Keratinocyte (primary cell): Measurements from ENCODE around the gene PDE9A. TPM values are rescaled to one million over a fixed set of nuclear protein-coding genes. Genes with fewer than 3 reads are reported as not detected.

ENCODE experiments used
- DNase-seq: peaks from one replicate; pipeline ENCODE4 v3.0.0-alpha.2; 2011; ENCODE audit warnings: low read depth, missing footprints, low spot score
- FAIRE-seq: peaks from 2 replicates; lab custom pipeline; 2011; peaks lifted over from hg19 to GRCh38; lab: Jason Lieb, UNC
- H2AFZ ChIP-seq: 2 replicates; pipeline ENCODE4 v1.6.0; 2012; ENCODE audit warnings: low read length, control low read depth, inconsistent platforms; ENCODE audit not compliant: control insufficient read depth
- H3K27ac ChIP-seq: 2 replicates; pipeline ENCODE4 v1.5.1; 2011; ENCODE audit warnings: low read length; ENCODE audit not compliant: control insufficient read depth, insufficient read depth
- H3K27me3 ChIP-seq: 3 replicates; pipeline ENCODE4 v1.6.0; 2011; ENCODE audit warnings: low read length; ENCODE audit not compliant: control insufficient read depth, insufficient read depth; ENCODE audit errors: extremely low read depth
- H3K36me3 ChIP-seq, 2 experiments: 2 replicates in 1 of 2; 3 replicates in 1 of 2; pipeline ENCODE4 v1.5.1; 2011; ENCODE audit warnings: low read length in 2 of 2, mild to moderate bottlenecking in 1 of 2; ENCODE audit not compliant: control insufficient read depth in 2 of 2, insufficient read depth in 2 of 2; ENCODE audit errors: extremely low read depth in 1 of 2
- H3K4me1 ChIP-seq: 3 replicates; pipeline ENCODE4 v1.5.1; 2011; ENCODE audit warnings: low read length; ENCODE audit not compliant: control insufficient read depth, insufficient read depth; ENCODE audit errors: extremely low read depth
- H3K4me2 ChIP-seq: 3 replicates; pipeline ENCODE4 v1.6.0; 2011; ENCODE audit warnings: low read depth, low read length; ENCODE audit not compliant: control insufficient read depth, insufficient read depth; ENCODE audit errors: extremely low read depth
- H3K4me3 ChIP-seq, 3 experiments: fragments of 200-600 bp in 1 of 3; sonication (generic) in 1 of 3; 2 replicates in 2 of 3; 3 replicates in 1 of 3; pipeline ENCODE4 v1.5.1; 2011 to 2016; ENCODE audit warnings: low read length in 3 of 3, mild to moderate bottlenecking in 3 of 3, control low read depth in 2 of 3, inconsistent platforms in 1 of 3, low read depth in 1 of 3, mixed read lengths in 1 of 3, mixed run types in 1 of 3, moderate library complexity in 1 of 3; ENCODE audit not compliant: control insufficient read depth in 2 of 3, insufficient read depth in 2 of 3; ENCODE audit errors: extremely low read depth in 1 of 3
- H3K79me2 ChIP-seq: 2 replicates; pipeline ENCODE4 v1.6.0; 2012; ENCODE audit warnings: low read length; ENCODE audit not compliant: control insufficient read depth, insufficient read depth
- H3K9ac ChIP-seq: 3 replicates; pipeline ENCODE4 v1.6.0; 2011; ENCODE audit warnings: low read length; ENCODE audit not compliant: control insufficient read depth, insufficient read depth; ENCODE audit errors: extremely low read depth
- H3K9me1 ChIP-seq: 3 replicates; pipeline ENCODE4 v1.6.0; 2011; ENCODE audit warnings: low read length; ENCODE audit not compliant: control insufficient read depth, insufficient read depth; ENCODE audit errors: extremely low read depth
- H3K9me3 ChIP-seq: 2 replicates; pipeline ENCODE4 v1.5.1; 2012; ENCODE audit warnings: low read depth, low read length; ENCODE audit not compliant: control insufficient read depth
- H4K20me1 ChIP-seq: 3 replicates; pipeline ENCODE4 v1.6.0; 2011; ENCODE audit warnings: low read length; ENCODE audit not compliant: control insufficient read depth, insufficient read depth; ENCODE audit errors: extremely low read depth
- EZH2 ChIP-seq: IDR thresholded peaks from one replicate; pipeline ENCODE4 v1.6.1; 2012; ENCODE audit warnings: inconsistent platforms, mild to moderate bottlenecking, low read length, moderate library complexity
- dilution Hi-C: fragments of 300-500 bp; cut with MboI; formaldehyde crosslinking; loops from one replicate; pipeline ENCODE4 v1.7.0; 2020; ENCODE audit warnings: low sequenced_read_pairs; ENCODE audit not compliant: extremely low pct_ligation_motif_present
- polyA plus RNA-seq, 5 experiments: library from polyadenylated mRNA; depleted of rRNA in 3 of 5; stranded (reverse) in 3 of 5; stranded (forward) in 1 of 5; unstranded in 1 of 5; fragments of >200 nt; gene quantifications; 1 replicate in 1 of 5; 2 replicates in 3 of 5; 3 replicates in 1 of 5; pipeline versions ENCODE4 v1.2.1 to v1.2.3, GENCODE V29; 2011 to 2012; ENCODE audit warnings: missing spikeins in 2 of 5, low read depth in 1 of 5, low replicate concordance in 1 of 5
- TF ChIP-seq, protein P1 (sequence below), 3 experiments: IDR thresholded peaks in 1 of 3; conservative IDR thresholded peaks in 1 of 3; optimal IDR thresholded peaks in 1 of 3; 2 replicates in 2 of 3; 3 replicates in 1 of 3; pipeline versions ENCODE3 to v1.5.1; 2011; ENCODE audit warnings: low read length in 3 of 3, mild to moderate bottlenecking in 3 of 3, moderate library complexity in 2 of 3, control low read depth in 1 of 3, inconsistent platforms in 1 of 3; ENCODE audit not compliant: insufficient read depth in 2 of 3; ENCODE audit errors: extremely low read depth in 1 of 3

Gene PDE9A
- polyA plus RNA-seq, 1 donor (not counting 4 experiments of a cell fraction or from before 2014, with no cell fraction given) = 0.13 TPM

GRCh38 chr21:42775891-42776290, 122.5 kb downstream of the PDE9A start:
- Histone ChIP-seq H3K9ac (no peak overlapping the region), H3K4me3 (no peak overlapping the region), H3K9me1 (no peaks in the 10 kb centered on the region), H3K36me3 (no peaks in the 10 kb centered on the region), H4K20me1 (no peaks in the 10 kb centered on the region), H3K4me2 (no peak overlapping the region), H2AFZ (no peak overlapping the region), H3K4me1 (peaks cover under 1% of the 10 kb centered on the region), H3K9me3 (no peaks in the 10 kb centered on the region), H3K27ac (no peak overlapping the region), H3K79me2 (no peaks in the 10 kb centered on the region), H3K27me3 (peaks cover 31% of the 10 kb centered on the region)
- dilution Hi-C loops = no loop called here
- DNase-seq (no peak), FAIRE-seq (no peak)
- TF ChIP-seq, protein P1, sequence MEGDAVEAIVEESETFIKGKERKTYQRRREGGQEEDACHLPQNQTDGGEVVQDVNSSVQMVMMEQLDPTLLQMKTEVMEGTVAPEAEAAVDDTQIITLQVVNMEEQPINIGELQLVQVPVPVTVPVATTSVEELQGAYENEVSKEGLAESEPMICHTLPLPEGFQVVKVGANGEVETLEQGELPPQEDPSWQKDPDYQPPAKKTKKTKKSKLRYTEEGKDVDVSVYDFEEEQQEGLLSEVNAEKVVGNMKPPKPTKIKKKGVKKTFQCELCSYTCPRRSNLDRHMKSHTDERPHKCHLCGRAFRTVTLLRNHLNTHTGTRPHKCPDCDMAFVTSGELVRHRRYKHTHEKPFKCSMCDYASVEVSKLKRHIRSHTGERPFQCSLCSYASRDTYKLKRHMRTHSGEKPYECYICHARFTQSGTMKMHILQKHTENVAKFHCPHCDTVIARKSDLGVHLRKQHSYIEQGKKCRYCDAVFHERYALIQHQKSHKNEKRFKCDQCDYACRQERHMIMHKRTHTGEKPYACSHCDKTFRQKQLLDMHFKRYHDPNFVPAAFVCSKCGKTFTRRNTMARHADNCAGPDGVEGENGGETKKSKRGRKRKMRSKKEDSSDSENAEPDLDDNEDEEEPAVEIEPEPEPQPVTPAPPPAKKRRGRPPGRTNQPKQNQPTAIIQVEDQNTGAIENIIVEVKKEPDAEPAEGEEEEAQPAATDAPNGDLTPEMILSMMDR (optimal IDR thresholded peaks at IDR 0.05 in 1 of 3, IDR thresholded peaks at IDR 0.05 in 1 of 3, conservative IDR thresholded peaks at IDR 0.05 in 1 of 3; ENCODE audit: extremely low read depth in 1 of 3, insufficient read depth in 2 of 3, low read length in 3 of 3) = no peak
- TF ChIP-seq EZH2 = no peak

- dilution Hi-C loops = no loop called here
- Histone ChIP-seq H3K9ac (no peak overlapping the region), H3K36me3 (no peaks in the 10 kb centered on the region), H3K4me2 (no peak overlapping the region), H3K27ac (no peak overlapping the region), H4K20me1 (no peaks in the 10 kb centered on the region), H3K4me3 (no peak overlapping the region), H3K79me2 (no peaks in the 10 kb centered on the region), H3K9me1 (no peaks in the 10 kb centered on the region), H3K4me1 (peaks cover 3% of the 10 kb centered on the region), H3K9me3 (no peaks in the 10 kb centered on the region), H2AFZ (no peak overlapping the region), H3K27me3 (peaks cover 42% of the 10 kb centered on the region)
- no peak for DNase-seq
- FAIRE-seq = no peak
- no peak for TF ChIP-seq EZH2
- TF ChIP-seq, protein P1 (optimal IDR thresholded peaks at IDR 0.05 in 1 of 3, IDR thresholded peaks at IDR 0.05 in 1 of 3, conservative IDR thresholded peaks at IDR 0.05 in 1 of 3; ENCODE audit: extremely low read depth in 1 of 3, insufficient read depth in 2 of 3, low read length in 3 of 3) = no peak
These were observed 123.8 kb downstream of the PDE9A start for GRCh38 chr21:42777064-42777756.
